ENCODE measurements around the gene CAP1.
"Not testable (repeated sequence)": the region's sequence is repeated elsewhere in the genome, so short reads cannot be mapped to it uniquely, and the experiment has no call there.

DNA sequence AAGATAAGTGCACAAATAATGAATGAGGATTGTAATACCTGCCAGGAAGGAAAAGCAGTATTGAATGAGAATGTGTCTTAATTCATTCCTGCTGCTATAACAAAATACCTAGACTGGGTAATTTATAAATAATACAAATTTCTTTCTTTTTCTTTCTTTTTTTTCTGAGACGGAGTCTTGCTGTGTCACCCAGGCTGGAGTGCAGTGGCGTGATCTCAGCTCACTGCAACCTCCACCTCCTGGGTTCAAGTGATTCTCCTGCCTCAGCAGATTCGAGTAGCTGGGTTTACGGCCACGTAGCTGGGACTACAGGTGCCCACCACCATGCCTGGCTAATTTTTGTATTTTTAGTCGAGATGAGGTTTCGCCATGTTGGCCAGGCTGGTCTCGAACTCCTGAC is 3.3 kb upstream of the CAP1 start:
- TF ChIP-seq POLR2AphosphoS5 (IDR thresholded peaks at IDR 0.05); POLR2A (IDR thresholded peaks at IDR 0.05; ENCODE audit: low read depth): not testable (repeated sequence)
- TF ChIP-seq, protein P1, sequence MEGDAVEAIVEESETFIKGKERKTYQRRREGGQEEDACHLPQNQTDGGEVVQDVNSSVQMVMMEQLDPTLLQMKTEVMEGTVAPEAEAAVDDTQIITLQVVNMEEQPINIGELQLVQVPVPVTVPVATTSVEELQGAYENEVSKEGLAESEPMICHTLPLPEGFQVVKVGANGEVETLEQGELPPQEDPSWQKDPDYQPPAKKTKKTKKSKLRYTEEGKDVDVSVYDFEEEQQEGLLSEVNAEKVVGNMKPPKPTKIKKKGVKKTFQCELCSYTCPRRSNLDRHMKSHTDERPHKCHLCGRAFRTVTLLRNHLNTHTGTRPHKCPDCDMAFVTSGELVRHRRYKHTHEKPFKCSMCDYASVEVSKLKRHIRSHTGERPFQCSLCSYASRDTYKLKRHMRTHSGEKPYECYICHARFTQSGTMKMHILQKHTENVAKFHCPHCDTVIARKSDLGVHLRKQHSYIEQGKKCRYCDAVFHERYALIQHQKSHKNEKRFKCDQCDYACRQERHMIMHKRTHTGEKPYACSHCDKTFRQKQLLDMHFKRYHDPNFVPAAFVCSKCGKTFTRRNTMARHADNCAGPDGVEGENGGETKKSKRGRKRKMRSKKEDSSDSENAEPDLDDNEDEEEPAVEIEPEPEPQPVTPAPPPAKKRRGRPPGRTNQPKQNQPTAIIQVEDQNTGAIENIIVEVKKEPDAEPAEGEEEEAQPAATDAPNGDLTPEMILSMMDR (IDR thresholded peaks at IDR 0.05), result not testable (repeated sequence)

Data from esophagus muscularis mucosa (tissue), 3 donors.